Measurements from ENCODE around the gene OTUD3. TPM values are rescaled to one million over a fixed set of nuclear protein-coding genes. Genes with fewer than 3 reads are reported as not detected.
"Not testable (repeated sequence)": the region's sequence is repeated elsewhere in the genome, so short reads cannot be mapped to it uniquely, and the experiment has no call there.

The OTUD3 gene
- total RNA-seq, 2 experiments from 2014 or later, result 7.3 to 8.7 TPM

DNA sequence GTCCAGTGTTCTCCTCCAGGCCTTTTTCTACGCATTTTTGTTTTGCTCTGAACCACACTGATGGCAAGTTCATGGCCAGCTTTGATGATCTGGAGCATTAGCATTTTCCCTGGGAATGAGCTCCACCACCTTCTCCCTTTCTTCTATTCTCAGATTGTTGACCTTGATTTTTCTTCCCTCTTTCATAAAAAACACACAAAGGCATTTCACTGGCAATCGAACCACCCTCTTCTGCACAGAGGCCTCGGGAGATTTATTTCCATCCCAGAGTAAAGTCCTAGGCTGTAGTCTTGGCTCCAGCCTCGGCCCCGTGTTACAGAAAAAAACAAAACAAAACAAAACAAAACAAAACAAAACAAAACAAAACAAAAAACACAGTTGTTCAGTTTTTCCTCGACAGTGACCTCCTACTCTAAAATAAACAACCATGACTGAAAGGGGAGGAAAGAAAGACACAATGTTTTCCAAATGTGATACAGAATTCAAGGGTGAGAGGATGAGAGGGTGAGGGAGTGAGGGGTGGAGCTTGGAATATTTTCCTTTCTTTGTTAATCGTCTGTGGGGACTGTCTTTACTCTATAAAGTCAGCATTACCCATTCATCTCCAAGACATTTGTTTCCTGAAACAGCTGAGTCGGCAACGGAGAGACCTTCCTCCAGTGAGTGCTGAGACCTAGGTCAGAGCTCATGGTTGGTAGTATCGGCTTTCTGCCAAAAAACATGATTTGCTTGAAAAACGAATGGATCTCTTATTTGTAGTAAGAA lies 37.3 kb upstream of the OTUD3 start:
- DNase-seq (no peak), ATAC-seq (no peak)
- TF ChIP-seq, protein P1, sequence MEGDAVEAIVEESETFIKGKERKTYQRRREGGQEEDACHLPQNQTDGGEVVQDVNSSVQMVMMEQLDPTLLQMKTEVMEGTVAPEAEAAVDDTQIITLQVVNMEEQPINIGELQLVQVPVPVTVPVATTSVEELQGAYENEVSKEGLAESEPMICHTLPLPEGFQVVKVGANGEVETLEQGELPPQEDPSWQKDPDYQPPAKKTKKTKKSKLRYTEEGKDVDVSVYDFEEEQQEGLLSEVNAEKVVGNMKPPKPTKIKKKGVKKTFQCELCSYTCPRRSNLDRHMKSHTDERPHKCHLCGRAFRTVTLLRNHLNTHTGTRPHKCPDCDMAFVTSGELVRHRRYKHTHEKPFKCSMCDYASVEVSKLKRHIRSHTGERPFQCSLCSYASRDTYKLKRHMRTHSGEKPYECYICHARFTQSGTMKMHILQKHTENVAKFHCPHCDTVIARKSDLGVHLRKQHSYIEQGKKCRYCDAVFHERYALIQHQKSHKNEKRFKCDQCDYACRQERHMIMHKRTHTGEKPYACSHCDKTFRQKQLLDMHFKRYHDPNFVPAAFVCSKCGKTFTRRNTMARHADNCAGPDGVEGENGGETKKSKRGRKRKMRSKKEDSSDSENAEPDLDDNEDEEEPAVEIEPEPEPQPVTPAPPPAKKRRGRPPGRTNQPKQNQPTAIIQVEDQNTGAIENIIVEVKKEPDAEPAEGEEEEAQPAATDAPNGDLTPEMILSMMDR (IDR thresholded peaks at IDR 0.05), result no peak
- H3K27me3 Mint-ChIP-seq, result peaks cover 16% of the 10 kb centered on the region
- ChIA-PET CTCF (interaction anchor here (1.1 kb wide), 1 partner anchor 13 kb away, joined by 3 read pairs; no protein-coding TSS in a partner anchor), POLR2A (no interaction called here)
- H3K9me3 Mint-ChIP-seq, result no peaks in the 10 kb centered on the region
- intact Hi-C loops (cut with micrococcal nuclease), result no loop called here
- H3K4me3 Mint-ChIP-seq, result no peak overlapping the region
- H3K36me3 Mint-ChIP-seq (ENCODE audit: low read depth), result no peaks in the 10 kb centered on the region
- no peak overlapping the region for H3K27ac Mint-ChIP-seq
- H3K4me1 Mint-ChIP-seq (ENCODE audit: low read depth), result no peaks in the 10 kb centered on the region

DNA sequence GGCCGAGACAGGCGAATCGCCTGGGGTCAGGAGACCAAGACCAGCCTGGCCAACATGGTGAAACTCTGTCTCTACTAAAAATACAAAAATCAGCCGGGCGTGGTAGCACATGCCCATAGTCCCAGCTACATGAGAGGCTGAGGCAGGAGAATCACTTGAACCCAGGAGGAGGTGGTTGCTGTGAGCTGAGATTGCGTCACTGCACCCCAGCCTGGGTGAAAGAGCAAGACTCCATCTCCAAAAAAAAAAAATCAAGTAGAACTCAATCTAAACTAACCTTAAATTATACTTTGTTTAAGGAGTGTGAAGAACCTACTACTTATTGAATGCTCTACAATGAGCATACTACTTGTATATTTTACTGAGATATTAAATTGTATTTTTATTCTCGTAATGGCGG lies 36.6 kb upstream of the OTUD3 start:
- H3K36me3 Mint-ChIP-seq (ENCODE audit: low read depth), result no peaks in the 10 kb centered on the region
- H3K4me1 Mint-ChIP-seq (ENCODE audit: low read depth), result no peaks in the 10 kb centered on the region
- DNase-seq, result no peak
- H3K27ac Mint-ChIP-seq, result no peak overlapping the region
- intact Hi-C loops (cut with micrococcal nuclease), result no loop called here
- no peaks in the 10 kb centered on the region for H3K9me3 Mint-ChIP-seq
- ChIA-PET POLR2A (no interaction called here), CTCF (interaction anchor here (1.1 kb wide), 1 partner anchor 14 kb away, joined by 3 read pairs; no protein-coding TSS in a partner anchor)
- H3K4me3 Mint-ChIP-seq, result no peak overlapping the region
- peaks cover 15% of the 10 kb centered on the region for H3K27me3 Mint-ChIP-seq
- TF ChIP-seq, protein P1 (IDR thresholded peaks at IDR 0.05), result no peak
- no peak for ATAC-seq

DNA sequence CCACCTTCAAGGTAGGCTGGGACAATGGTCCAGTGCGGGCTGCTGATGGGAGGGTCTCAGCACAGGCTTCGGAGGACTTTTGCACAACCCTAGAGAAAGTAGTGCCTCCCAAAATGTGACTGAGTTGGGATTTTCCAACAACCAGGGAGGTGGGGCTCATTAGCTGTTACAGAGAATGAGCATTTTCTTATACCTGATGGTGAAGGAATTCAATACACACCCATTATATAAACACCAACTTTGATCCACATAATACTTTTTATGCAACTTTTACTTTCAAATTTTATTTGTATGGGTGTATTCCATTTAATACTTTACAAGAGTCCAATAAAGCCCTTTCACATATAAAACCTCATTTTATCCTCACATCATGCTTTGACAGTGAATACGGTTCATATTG lies 35.9 kb upstream of the OTUD3 start:
- Mint-ChIP-seq H3K9me3 (no peaks in the 10 kb centered on the region), H3K4me1 (ENCODE audit: low read depth) (no peaks in the 10 kb centered on the region), H3K27me3 (peaks cover 11% of the 10 kb centered on the region), H3K36me3 (ENCODE audit: low read depth) (no peaks in the 10 kb centered on the region), H3K4me3 (no peak overlapping the region), H3K27ac (no peak overlapping the region)
- intact Hi-C loops (cut with micrococcal nuclease), result no loop called here
- POLR2A ChIA-PET, result no interaction called here
- ATAC-seq (no peak), DNase-seq (no peak)
- CTCF ChIA-PET, result no interaction called here
- TF ChIP-seq, protein P1 (IDR thresholded peaks at IDR 0.05), result no peak

DNA sequence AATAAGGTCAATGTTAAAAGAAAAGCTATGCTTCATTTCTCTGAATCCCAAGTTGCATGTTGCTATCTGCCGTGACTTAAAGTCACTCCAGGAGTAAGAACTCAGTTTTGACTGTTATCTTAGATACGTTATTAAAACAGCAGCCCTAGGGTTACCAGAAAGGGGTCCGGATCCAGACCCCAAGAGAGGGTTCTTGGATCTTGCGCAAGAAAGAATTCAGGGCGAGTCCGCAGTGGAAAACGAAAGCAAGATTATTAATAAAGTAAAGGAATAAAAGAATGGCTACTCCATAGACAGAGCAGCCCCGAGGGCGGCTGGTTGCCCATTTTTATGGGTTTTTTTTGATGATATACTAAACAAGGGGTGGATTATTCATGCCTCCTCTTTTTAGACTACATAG lies 34.9 kb upstream of the OTUD3 start:
- H3K4me3 Mint-ChIP-seq; ATAC-seq; H3K27ac Mint-ChIP-seq; H3K4me1 Mint-ChIP-seq (ENCODE audit: low read depth); CTCF ChIA-PET; POLR2A ChIA-PET; H3K9me3 Mint-ChIP-seq; DNase-seq; intact Hi-C loops (cut with micrococcal nuclease); H3K36me3 Mint-ChIP-seq (ENCODE audit: low read depth): not testable (repeated sequence)
- peaks cover 11% of the 10 kb centered on the region for H3K27me3 Mint-ChIP-seq

DNA sequence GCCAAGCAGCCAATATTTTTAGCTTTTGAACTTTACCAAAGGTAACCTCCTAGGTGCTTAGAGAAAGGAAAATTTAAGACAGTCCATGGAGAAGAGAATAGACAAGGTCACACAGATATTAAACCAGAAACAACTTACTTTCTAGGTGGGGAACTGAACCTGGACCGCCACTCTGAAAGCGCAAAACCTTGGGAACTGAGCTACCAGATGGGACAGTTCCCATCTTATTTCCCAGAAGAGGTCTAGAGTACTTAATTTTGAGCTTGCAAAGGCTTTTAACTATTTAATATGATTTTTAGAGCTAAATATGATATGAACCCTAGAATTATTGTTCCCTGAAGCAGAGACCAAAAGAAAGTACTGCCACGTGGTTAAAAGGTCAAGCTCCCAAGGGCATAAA lies 32.9 kb upstream of the OTUD3 start:
- ATAC-seq; intact Hi-C loops (cut with micrococcal nuclease); DNase-seq; CTCF ChIA-PET; H3K36me3 Mint-ChIP-seq (ENCODE audit: low read depth); H3K4me1 Mint-ChIP-seq (ENCODE audit: low read depth); H3K4me3 Mint-ChIP-seq; H3K27ac Mint-ChIP-seq; H3K27me3 Mint-ChIP-seq; H3K9me3 Mint-ChIP-seq: not testable (repeated sequence)
- POLR2A ChIA-PET, result interaction anchor here (0.6 kb wide), 1 partner anchor 14 kb away, joined by 4 read pairs; no protein-coding TSS in a partner anchor

DNA sequence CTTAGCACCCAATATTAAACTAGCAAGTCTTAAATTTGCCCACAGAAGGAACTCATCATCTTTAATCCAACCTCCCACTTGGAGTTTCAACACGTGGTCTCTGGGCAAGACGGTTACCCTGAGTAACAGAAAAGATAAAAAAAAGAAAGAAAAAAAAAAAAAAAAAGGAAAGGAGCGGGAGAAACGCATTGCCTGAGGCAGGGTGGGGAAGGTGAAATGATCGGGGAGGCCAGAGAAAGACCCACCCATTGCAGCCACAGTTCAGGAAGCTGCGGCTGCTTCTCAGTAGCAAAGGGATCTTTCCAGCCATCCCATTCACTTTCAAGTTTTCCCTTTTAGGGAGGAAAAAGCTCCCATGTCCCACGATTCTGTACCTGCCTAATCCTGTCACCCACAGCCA lies 32.0 kb upstream of the OTUD3 start:
- intact Hi-C loops (cut with micrococcal nuclease), result no loop called here
- ATAC-seq (no peak), DNase-seq (no peak)
- Mint-ChIP-seq H3K27ac (no peak overlapping the region), H3K27me3 (peaks cover 5% of the 10 kb centered on the region), H3K36me3 (ENCODE audit: low read depth) (no peaks in the 10 kb centered on the region), H3K4me1 (ENCODE audit: low read depth) (no peaks in the 10 kb centered on the region), H3K4me3 (no peak overlapping the region), H3K9me3 (no peaks in the 10 kb centered on the region)
- TF ChIP-seq, protein P1 (IDR thresholded peaks at IDR 0.05), result no peak
- ChIA-PET POLR2A (no interaction called here), CTCF (no interaction called here)

All from activated CD8-positive, alpha-beta T cell treated with anti-CD3 and anti-CD28 coated beads for 36 hours (primary cell).